ENCODE data around the gene FGF19. TPM values are rescaled to one million over a fixed set of nuclear protein-coding genes. Genes with fewer than 3 reads are reported as not detected.
A peak's percentile ranks its signal among the peaks of the same experiment; 100 is the strongest.

FGF19 gene
- total RNA-seq, 1 donor from 2014 or later, result not detected

DNA sequence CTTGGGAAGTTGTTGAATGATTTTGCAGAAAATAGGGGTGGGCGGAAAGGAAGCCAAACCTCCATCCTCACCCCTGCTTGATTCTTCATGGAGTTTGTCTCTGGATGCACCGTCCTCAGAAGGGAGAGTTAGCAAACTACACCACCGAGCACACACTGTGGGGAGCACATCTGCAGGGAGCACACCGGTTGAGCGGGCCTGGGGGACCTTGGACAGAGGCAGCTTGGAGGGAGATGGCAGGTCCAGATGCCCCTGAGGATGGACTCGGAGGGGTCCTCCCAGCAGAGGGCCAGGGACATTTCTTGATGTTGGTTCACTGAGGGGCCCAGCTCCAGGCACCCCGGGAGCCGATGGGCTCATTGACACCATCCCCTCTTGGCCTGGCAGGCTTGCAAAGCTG is 15.1 kb upstream of the FGF19 start:
- DNase-seq (ENCODE audit: low spot score in 2 of 2) (no peak), FAIRE-seq (no peak)

DNA sequence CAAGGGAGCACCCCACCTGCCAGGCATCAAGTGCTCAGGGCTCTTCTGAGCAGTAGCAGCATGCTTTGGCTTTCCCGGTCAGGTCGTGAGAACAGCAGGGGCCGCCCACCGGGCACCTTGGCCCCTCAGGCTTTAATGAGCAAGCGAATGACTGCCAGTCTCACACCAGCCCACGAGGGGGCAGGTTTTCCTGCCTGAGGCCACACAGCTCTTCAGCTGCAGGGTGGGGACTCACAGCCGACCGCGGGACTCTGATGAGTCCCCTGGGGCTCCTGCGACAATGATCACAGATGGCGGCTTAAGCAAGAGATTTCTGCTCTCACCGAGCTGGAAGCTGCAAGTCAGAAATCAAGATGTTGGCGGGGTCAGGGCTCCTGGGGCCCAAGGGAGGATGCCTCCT is 14.3 kb upstream of the FGF19 start:
- FAIRE-seq (no peak), DNase-seq (ENCODE audit: low spot score in 2 of 2) (no peak)

- no peak for FAIRE-seq
- DNase-seq (ENCODE audit: low spot score in 2 of 2), result no peak
These were observed 13.3 kb upstream of the FGF19 start for GRCh38 chr11:69716891-69717747.

DNA sequence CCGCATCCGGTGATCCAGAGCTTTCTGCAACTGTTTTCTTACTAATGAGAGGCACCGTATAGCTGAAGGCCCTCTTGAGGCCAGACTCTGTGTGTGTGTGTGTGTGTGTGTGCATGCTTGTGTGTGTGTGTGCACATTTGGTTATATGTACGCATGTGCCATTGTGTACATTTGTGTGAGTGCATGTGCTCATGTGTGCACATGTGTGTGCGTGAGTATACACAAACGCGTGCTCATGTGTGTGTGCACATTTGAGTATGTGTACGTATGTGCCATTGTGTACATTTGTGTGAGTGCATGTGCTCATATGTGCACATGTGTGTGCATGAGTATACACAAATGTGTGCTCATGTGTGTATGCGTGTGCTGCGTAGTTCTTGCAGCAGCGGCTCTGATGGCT is 12.3 kb upstream of the FGF19 start:
- DNase-seq (ENCODE audit: low spot score in 2 of 2), result no peak
- no peak for FAIRE-seq

- no peak for FAIRE-seq
These were observed 11.6 kb upstream of the FGF19 start for GRCh38 chr11:69715446-69715845.

GRCh38 chr11:69711822-69712801 is 8.3 kb upstream of the FGF19 start:
- FAIRE-seq, result no peak
- DNase-seq (ENCODE audit: low spot score in 2 of 2), result no peak

More at GRCh38 chr11:69715446-69715845, 11.6 kb upstream of the FGF19 start:
- no peak for DNase-seq (ENCODE audit: low spot score in 2 of 2)

DNA sequence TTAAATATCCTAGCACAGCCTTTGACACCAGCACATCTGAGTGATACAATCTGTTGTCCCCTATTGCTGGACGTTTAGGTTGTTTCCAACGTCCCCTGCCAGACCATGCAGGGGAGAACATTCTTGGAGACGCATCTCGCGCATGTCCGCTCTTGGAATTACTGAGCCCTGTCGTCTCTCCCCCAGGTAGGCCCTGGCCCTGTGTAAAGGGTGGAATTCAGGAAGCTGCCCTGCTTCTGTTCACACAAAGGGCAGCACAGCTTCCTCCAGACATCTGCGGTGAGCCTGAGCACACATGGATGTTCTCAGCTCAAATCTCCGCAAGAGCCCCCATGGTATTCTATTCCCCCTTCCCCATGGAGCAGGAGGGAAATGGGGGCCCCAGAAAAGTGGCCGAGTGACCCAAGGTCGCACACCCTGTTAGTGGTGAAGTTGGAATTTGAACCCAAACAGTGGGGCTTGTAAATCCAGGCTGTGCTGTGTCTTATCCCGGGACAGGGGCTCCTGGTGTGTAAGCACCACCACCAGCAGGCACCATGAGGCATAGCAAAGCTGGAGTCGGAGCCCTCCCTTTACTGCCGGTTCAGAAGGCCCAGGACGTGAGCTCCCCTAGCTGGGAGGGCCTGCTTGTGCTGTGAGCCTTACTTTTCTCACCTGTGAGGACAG is 5.0 kb upstream of the FGF19 start:
- FAIRE-seq (no peak), DNase-seq (ENCODE audit: low spot score in 2 of 2) (no peak)

GRCh38 chr11:69707176-69707575 is 3.4 kb upstream of the FGF19 start:
- DNase-seq (ENCODE audit: low spot score in 2 of 2) (no peak), FAIRE-seq (no peak)

- DNase-seq (ENCODE audit: low spot score in 2 of 2), result no peak
- FAIRE-seq, result no peak
These were observed 2.3 kb upstream of the FGF19 start for GRCh38 chr11:69705901-69706787.

- FAIRE-seq (no peak), DNase-seq (ENCODE audit: low spot score in 2 of 2) (no peak)
These were observed 1.6 kb upstream of the FGF19 start for GRCh38 chr11:69705351-69705811.

GRCh38 chr11:69704508-69705253 is 859 bp upstream of the FGF19 start:
- no peak for FAIRE-seq
- DNase-seq (ENCODE audit: low spot score in 2 of 2), result peak; percentile 41 to 53

DNA sequence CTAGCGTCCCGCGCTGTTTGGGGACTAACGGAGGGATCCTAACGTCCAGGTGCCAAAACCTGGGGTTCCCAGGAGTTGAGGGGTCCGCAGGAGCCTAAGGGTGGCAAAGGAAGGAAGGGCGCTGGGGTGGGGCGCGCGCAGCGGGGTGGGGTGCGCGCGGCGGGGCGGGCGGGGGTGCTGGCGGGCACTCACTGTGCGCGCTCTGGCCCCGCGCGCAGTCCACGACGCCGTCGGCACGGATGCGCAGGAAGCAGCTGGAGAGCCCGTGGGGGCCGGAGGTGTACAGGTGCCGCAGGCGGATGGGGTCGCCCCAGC is 412 bp downstream of the FGF19 start:
- FAIRE-seq (no peak), DNase-seq (ENCODE audit: low spot score in 2 of 2) (no peak)

DNA sequence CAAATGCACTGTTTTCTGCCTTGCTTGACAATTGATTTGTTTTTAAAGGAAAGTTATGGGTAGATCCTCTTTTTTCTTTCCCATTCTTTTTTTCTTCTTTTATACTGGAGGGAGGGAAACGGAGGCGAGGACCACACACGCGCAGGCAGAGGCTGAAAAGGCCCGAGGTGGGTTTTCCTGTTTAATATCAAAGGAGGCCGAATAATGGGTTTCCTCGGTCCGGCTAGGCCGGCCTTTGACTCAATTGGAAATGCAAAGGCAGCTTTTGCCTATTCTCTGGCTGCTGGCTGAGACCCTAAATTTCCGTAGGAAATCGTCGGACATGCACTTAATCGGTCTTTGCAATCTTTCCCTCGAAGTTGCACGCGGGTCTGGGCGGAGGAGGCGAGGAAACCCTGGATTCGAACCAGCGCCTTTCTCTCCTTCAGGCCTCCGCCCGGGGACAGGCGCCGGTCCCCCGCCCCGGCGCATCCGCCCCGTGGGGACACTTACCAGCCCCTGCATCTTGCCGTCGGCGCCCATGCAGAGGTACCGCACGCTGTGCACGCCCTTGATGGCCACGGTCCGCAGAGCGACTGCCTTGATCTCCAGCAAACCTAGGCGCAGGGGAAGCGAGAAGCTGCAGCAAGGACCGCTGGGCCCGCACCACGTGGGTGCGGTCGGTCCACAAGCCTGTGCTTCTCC is 911 bp downstream of the FGF19 start:
- FAIRE-seq (no peak), DNase-seq (ENCODE audit: low spot score in 2 of 2) (no peak)

DNA sequence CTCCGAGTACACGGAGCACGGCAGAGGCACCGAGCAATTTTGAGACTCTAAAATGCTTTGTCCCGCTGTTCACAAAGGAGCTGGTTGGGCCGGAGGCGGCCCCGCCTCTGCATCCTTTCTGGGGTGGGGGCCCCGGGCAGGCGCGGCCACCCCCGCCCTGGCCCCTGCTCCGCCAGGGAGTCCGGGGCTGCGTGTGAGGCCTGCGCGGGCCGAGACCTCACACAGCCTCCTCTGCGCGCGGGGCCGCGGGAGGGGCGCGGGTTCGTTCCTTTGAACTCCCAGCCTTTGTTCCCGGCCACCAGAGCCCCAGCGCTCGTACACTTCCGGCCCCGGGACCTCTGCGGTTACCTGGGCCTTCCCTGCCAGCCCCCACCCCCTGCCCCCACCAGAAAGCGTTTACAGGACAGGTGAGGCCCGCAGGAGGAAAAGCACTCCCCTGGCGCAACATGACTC is 1.6 kb downstream of the FGF19 start:
- FAIRE-seq, result no peak

DNA sequence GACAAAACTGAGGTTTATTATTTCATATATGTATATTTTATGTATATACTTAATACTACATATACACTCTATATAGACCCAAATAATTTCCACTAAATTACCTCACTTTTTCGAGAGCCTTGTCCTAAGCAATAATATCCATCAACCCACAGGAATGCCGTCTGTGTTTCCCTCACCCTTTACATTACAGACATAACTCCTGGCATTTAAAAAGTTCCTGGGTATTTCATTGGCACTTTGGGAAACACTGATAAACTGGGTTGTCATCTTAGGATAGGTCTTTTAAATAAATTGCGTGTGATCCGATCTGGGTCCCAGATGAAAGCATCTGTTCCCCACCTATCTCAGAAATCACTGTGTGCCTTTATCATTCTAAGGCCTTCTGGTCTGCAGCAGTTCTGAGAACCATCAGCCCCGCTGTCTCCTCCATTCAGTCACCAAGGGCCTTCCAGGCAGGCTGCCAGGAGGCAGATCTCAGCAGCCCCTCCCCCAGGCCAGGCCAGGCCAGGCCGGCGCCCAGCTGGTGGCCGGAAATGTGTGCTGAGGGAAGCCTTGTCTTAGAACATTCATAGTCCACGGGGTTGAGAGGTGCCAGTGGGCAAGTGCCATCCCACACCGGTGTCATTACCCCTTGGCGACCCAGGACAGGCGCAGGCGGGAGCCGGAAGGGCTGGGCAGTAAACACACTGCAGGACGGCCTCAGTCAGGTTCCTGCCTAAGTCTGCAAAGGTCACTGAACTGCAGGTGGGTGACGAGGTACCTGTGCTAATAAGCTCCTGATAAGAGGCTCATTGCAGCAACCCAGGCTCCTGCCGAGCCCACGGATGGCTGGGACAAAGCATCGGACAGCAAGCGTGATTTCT is 3.3 kb downstream of the FGF19 start:
- DNase-seq (ENCODE audit: low spot score in 2 of 2) (peak; percentile 66 to 72), FAIRE-seq (no peak)

More for the DNA sequence above, 1.6 kb downstream of the FGF19 start:
- DNase-seq (ENCODE audit: low spot score in 2 of 2), result no peak

- FAIRE-seq (no peak), DNase-seq (ENCODE audit: low spot score in 2 of 2) (no peak)
These were observed 4.6 kb downstream of the FGF19 start for GRCh38 chr11:69699213-69699612.

DNA sequence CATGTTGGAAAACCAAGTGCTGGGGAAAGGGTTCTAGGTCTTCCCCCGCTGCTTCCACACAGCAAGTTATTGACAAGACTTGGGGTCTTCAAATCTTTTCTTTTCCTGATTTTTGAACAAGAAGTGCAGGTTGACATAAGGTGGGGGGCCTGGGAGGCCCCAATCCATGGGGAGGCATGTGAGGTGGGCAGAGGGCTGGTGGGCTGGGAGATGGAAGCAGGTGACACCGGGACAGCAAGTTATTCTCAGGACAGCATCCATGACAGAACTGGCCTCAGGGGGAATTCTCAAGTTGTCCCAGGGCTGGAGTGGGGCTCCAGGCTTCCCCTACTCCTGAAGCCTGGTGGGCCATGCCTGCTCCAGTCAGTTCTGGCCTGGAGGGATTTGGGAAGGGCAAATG is 5.5 kb downstream of the FGF19 start:
- DNase-seq (ENCODE audit: low spot score in 2 of 2), result no peak

More for the DNA sequence above, 5.5 kb downstream of the FGF19 start:
- FAIRE-seq, result no peak

Data from frontal cortex (tissue), 4 donors.